GM21515 (cell line): Measurements from ENCODE around the gene AMZ1.
A peak's percentile ranks its signal among the peaks of the same experiment; 100 is the strongest.
"Not testable (repeated sequence)": the region's sequence is repeated elsewhere in the genome, so short reads cannot be mapped to it uniquely, and the experiment has no call there.

Source experiments
- ATAC-seq: cut with Tn5 transposase; IDR thresholded peaks from one replicate; pipeline ENCODE4 v1.9.1; 2021; ENCODE audit not compliant: unreplicated experiment

The AMZ1 gene

GRCh38 chr7:2689951-2690705 is 2.1 kb downstream of the AMZ1 start:
- ATAC-seq = no peak

GRCh38 chr7:2691011-2691707 is 3.2 kb downstream of the AMZ1 start:
- ATAC-seq = no peak

- not testable (repeated sequence) for ATAC-seq
Measured at GRCh38 chr7:2691932-2692439, 4.0 kb downstream of the AMZ1 start.

GRCh38 chr7:2692543-2692942 is 4.5 kb downstream of the AMZ1 start:
- no peak for ATAC-seq

- not testable (repeated sequence) for ATAC-seq
Measured at GRCh38 chr7:2693420-2694121, 5.6 kb downstream of the AMZ1 start.

- not testable (repeated sequence) for ATAC-seq
Measured at GRCh38 chr7:2694122-2694436, 6.1 kb downstream of the AMZ1 start.

- peak; percentile 88 for ATAC-seq
Measured at GRCh38 chr7:2698581-2699288, 10.7 kb downstream of the AMZ1 start.

GRCh38 chr7:2699289-2699620 is 11.3 kb downstream of the AMZ1 start:
- no peak for ATAC-seq

- no peak for ATAC-seq
Measured at GRCh38 chr7:2700141-2700850, 12.3 kb downstream of the AMZ1 start.

- no peak for ATAC-seq
Measured at GRCh38 chr7:2701424-2701823, 13.4 kb downstream of the AMZ1 start.

GRCh38 chr7:2701832-2702593 is 14.0 kb downstream of the AMZ1 start:
- ATAC-seq = no peak

- ATAC-seq = no peak
Measured at GRCh38 chr7:2702594-2702957, 14.6 kb downstream of the AMZ1 start.

- ATAC-seq = no peak
Measured at GRCh38 chr7:2705371-2706096, 17.5 kb downstream of the AMZ1 start.

- ATAC-seq = no peak
Measured at GRCh38 chr7:2706685-2707126, 18.7 kb downstream of the AMZ1 start.

GRCh38 chr7:2707481-2707880 is 19.5 kb downstream of the AMZ1 start:
- ATAC-seq = no peak

- no peak for ATAC-seq
Measured at GRCh38 chr7:2708041-2708440, 20.0 kb downstream of the AMZ1 start.

- ATAC-seq = no peak
Measured at GRCh38 chr7:2708547-2709310, 20.7 kb downstream of the AMZ1 start.

GRCh38 chr7:2709553-2710285 is 21.7 kb downstream of the AMZ1 start:
- ATAC-seq = peak; percentile 84
